Esophagus muscularis mucosa (tissue), 4 donors: ENCODE measurements around the gene PDE4D. TPM values are rescaled to one million over a fixed set of nuclear protein-coding genes. Genes with fewer than 3 reads are reported as not detected.

Source experiments
- DNase-seq: peaks from one replicate; pipeline ENCODE4 v3.0.0-alpha.2; 2017; ENCODE audit errors: extremely low spot score
- H3K27ac ChIP-seq, 4 donors: fragments of 200-600 bp; sonication (generic); replicated peaks in 1 of 4; 1 replicate in 3 of 4; 2 replicates in 1 of 4; pipeline ENCODE4 v1.5.1; 2016 to 2019; ENCODE audit warnings: mild to moderate bottlenecking in 1 of 4
- H3K27me3 ChIP-seq, 4 donors: fragments of 200-600 bp; sonication (generic); one replicate each; pipeline versions ENCODE4 v1.5.1 to v1.6.0; 2016 to 2019
- H3K36me3 ChIP-seq, 4 donors: fragments of 200-600 bp; sonication (generic); one replicate each; pipeline ENCODE4 v1.5.1; 2016 to 2019
- H3K4me1 ChIP-seq, 4 donors: fragments of 200-600 bp; sonication (generic); one replicate each; pipeline ENCODE4 v1.5.1; 2016 to 2019
- H3K4me3 ChIP-seq, 4 donors: fragments of 200-600 bp; sonication (generic); 1 replicate in 2 of 4; 2 replicates in 2 of 4; pipeline ENCODE4 v1.5.1; 2016 to 2019; ENCODE audit warnings: mild to moderate bottlenecking in 4 of 4, moderate library complexity in 1 of 4
- H3K9me3 ChIP-seq, 4 donors: fragments of 200-600 bp; sonication (generic); 1 replicate in 3 of 4; 2 replicates in 1 of 4; pipeline ENCODE4 v1.5.1; 2016 to 2019
- EP300 ChIP-seq: sonication (generic); formaldehyde crosslinking; IDR thresholded peaks from one replicate; pipeline ENCODE4 v1.6.1; 2017; ENCODE audit warnings: antibody characterized with exemption
- POLR2A ChIP-seq: fragments of 450-650 bp; IDR thresholded peaks from one replicate; pipeline ENCODE4 v1.6.1; 2017; ENCODE audit warnings: antibody characterized with exemption, moderate library complexity, mild to moderate bottlenecking, low read depth
- POLR2AphosphoS5 ChIP-seq, 2 donors: sonication (generic); formaldehyde crosslinking; IDR thresholded peaks; one replicate each; pipeline ENCODE4 v1.6.1; 2017; ENCODE audit warnings: antibody characterized with exemption in 2 of 2
- WGBS: methylation state at CpG from one replicate; pipeline ENCODE4 v1.1.5; 2018; 5-methylcytosine and 5-hydroxymethylcytosine counted together
- intact Hi-C: fragments of 100-400 bp; cut with DNase I; formaldehyde crosslinking; loops from one replicate; pipeline ENCODE4 v1.15.1; 2023
- total RNA-seq, 4 donors: library from RNA; depleted of rRNA; stranded (reverse); fragments of >200 nt; gene quantifications; one replicate each; pipeline versions ENCODE4 v1.1.0 to v1.2.1, GENCODE V29; 2016
- TF ChIP-seq, protein P1 (sequence below), 3 experiments: fragments of 200-600 bp in 2 of 3; fragments of 450-650 bp in 1 of 3; sonication (generic) in 2 of 3; IDR thresholded peaks; one replicate each; pipeline ENCODE4 v1.5.1; 2017 to 2019; ENCODE audit warnings: antibody characterized with exemption in 3 of 3, mild to moderate bottlenecking in 2 of 3, moderate library complexity in 1 of 3

Gene PDE4D
- total RNA-seq, 4 donors from 2014 or later = 39.2 to 87.0 (median 50.2) TPM

DNA sequence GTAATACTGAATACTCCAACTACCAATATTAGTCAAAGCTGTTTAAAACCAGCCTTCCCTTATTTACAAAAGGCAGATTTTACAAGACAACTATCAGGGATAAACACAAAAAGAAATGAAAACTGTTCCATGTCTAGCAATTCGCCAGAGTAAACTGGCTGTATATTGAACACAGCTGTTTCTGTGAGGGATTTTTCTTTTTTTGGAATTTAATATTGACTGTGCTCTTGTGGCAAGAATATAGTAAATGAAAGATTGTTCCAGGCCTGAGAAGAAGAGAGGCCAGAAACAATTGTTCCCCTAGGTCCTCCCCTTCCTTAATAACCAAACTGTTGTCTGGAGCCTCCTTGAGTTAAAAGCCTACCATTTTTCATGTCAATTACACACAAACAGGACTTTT, 188.6 kb downstream of the PDE4D start:
- H3K36me3 ChIP-seq = no peaks in the 10 kb centered on the region
- H3K27ac ChIP-seq = no peak overlapping the region
- no peaks in the 10 kb centered on the region for H3K9me3 ChIP-seq
- DNase-seq = no peak
- H3K4me3 ChIP-seq = no peak overlapping the region
- TF ChIP-seq EP300 = no peak
- TF ChIP-seq, protein P1, sequence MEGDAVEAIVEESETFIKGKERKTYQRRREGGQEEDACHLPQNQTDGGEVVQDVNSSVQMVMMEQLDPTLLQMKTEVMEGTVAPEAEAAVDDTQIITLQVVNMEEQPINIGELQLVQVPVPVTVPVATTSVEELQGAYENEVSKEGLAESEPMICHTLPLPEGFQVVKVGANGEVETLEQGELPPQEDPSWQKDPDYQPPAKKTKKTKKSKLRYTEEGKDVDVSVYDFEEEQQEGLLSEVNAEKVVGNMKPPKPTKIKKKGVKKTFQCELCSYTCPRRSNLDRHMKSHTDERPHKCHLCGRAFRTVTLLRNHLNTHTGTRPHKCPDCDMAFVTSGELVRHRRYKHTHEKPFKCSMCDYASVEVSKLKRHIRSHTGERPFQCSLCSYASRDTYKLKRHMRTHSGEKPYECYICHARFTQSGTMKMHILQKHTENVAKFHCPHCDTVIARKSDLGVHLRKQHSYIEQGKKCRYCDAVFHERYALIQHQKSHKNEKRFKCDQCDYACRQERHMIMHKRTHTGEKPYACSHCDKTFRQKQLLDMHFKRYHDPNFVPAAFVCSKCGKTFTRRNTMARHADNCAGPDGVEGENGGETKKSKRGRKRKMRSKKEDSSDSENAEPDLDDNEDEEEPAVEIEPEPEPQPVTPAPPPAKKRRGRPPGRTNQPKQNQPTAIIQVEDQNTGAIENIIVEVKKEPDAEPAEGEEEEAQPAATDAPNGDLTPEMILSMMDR (IDR thresholded peaks at IDR 0.05) = no peak
- no peak for TF ChIP-seq POLR2AphosphoS5 (IDR thresholded peaks at IDR 0.05)
- no peak for TF ChIP-seq POLR2A
- intact Hi-C loops = no loop called here
- 66% methylated on average over 1 of the region's 1 CpG for WGBS
- peaks cover 0 to 12% (median 10%) of the 10 kb centered on the region in 4 donors for H3K4me1 ChIP-seq
- H3K27me3 ChIP-seq = no peaks in the 10 kb centered on the region

DNA sequence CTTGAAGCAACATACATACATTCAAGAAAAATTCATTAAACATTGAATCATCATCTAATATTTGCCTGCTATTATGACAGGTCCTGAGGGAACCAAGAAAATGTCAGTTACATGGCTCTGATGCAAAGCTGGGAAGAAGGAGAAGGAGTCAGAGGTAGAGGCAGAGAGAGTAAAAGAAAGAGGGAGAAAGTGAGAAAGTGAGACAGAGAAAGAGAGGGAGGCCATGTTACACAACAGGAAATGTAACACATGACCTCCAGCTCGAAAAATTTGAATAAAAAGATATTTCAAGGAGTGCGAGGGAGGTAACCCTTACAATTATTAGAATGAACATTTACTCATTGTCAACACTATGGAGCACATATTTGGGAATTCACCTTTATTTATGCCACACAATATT, 189.7 kb downstream of the PDE4D start:
- no peak for TF ChIP-seq EP300
- TF ChIP-seq, protein P1 (IDR thresholded peaks at IDR 0.05) = no peak
- no peak for TF ChIP-seq POLR2A
- no peak for TF ChIP-seq POLR2AphosphoS5 (IDR thresholded peaks at IDR 0.05)
- DNase-seq = no peak
- H3K4me1 ChIP-seq = peaks cover 0 to under 1% (median 0%) of the 10 kb centered on the region in 4 donors
- no peak overlapping the region for H3K27ac ChIP-seq
- 80% methylated on average over 2 of the region's 2 CpGs for WGBS
- H3K4me3 ChIP-seq = no peak overlapping the region
- no peaks in the 10 kb centered on the region for H3K36me3 ChIP-seq
- H3K27me3 ChIP-seq = no peaks in the 10 kb centered on the region
- intact Hi-C loops = no loop called here
- H3K9me3 ChIP-seq = no peaks in the 10 kb centered on the region

DNA sequence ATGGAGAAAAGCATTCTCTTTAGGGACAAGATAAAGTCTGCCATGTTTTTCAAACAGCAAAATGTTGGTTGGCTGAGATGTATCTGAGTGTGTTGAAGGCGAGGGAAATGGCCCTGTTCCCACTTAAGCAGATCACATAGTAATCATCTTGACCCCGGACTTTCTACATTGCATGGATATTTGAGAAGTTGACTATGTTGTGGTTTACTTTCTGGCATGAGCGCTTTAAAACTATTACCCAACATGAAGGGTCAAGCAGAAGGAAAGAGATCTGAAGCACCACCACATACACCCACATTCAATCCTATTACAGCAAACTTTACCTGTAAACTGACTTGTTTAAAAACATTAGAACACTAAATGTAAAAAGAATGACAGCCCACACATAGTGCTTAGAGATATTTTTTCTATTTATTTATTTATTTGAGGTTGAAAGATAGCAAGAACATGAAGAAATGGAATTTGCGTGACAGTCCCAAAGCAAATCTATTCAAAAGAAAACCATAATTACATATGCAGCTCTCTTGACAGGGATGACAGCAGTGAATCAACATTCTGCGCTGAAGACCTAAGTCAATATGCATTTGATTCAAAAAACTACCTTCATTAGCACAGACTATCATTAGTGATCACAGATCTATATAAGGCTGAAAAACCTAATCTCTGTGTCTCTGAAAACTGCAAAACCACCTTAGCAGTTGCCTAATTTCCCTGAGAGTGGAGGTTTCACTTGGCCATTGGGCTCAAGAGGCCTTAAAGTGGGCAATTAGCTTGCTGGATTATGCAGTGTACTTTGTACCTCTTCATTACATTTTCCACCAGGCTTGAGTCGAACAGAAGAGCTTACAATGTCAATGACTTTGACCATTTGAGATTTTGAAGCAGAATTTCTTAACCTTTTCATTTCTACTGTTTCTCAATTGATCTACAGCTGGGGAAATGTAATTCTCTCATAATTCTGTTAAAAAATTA, 195.0 kb downstream of the PDE4D start:
- TF ChIP-seq POLR2A (no peak), POLR2AphosphoS5 (IDR thresholded peaks at IDR 0.05) (no peak), EP300 (no peak)
- TF ChIP-seq, protein P1 (IDR thresholded peaks at IDR 0.05) = no peak
- 96% methylated on average over 6 of the region's 6 CpGs for WGBS
- Histone ChIP-seq H3K27me3 (no peaks in the 10 kb centered on the region), H3K27ac (no peak overlapping the region), H3K4me3 (no peak overlapping the region), H3K36me3 (no peaks in the 10 kb centered on the region), H3K9me3 (no peaks in the 10 kb centered on the region), H3K4me1 (no peaks in the 10 kb centered on the region)
- intact Hi-C loops = no loop called here
- no peak for DNase-seq

DNA sequence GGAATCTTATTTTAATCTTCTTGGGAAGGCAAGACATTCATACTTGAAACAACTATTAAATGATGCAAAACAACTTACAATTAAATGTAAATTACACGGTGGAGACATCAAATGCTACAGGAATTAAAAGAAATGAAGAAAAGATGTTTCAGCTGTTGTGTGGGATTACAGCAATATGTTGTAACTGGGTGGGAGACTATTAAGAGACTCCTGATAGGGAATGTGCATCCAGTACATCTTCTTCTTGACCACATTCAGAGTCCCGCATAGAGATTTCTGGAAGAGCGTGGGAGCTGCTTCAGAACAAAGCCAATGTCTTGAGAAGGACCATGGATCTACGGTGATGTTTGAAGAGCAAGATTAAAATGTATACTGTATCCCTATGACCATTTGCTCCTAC, 199.1 kb downstream of the PDE4D start:
- TF ChIP-seq, protein P1 (IDR thresholded peaks at IDR 0.05) = no peak
- no peak for TF ChIP-seq POLR2AphosphoS5 (IDR thresholded peaks at IDR 0.05)
- TF ChIP-seq POLR2A = no peak
- TF ChIP-seq EP300 = no peak
- no peaks in the 10 kb centered on the region for H3K4me1 ChIP-seq
- no peaks in the 10 kb centered on the region for H3K9me3 ChIP-seq
- no peaks in the 10 kb centered on the region for H3K27me3 ChIP-seq
- intact Hi-C loops = no loop called here
- 99% methylated on average over 4 of the region's 4 CpGs for WGBS
- no peak overlapping the region for H3K27ac ChIP-seq
- no peak overlapping the region for H3K4me3 ChIP-seq
- no peaks in the 10 kb centered on the region for H3K36me3 ChIP-seq
- DNase-seq = no peak
